Activated CD4-positive, CD25-positive, alpha-beta regulatory T cell treated with anti-CD3 and anti-CD28 coated beads, Interleukin-2, amount 50 U/mL, for 72 hours (primary cell): ENCODE results near the gene LAMA2.

Experiments
- DNase-seq: peaks from one replicate; pipeline ENCODE4 v3.0.0; 2021

LAMA2 gene

GRCh38 chr6:129501740-129502660 lies 619.1 kb downstream of the LAMA2 start:
- DNase-seq = no peak

GRCh38 chr6:129504456-129504855 lies 621.5 kb downstream of the LAMA2 start:
- no peak for DNase-seq

- DNase-seq = no peak
Measured at GRCh38 chr6:129507059-129507807, 624.3 kb downstream of the LAMA2 start.

- no peak for DNase-seq
Measured at GRCh38 chr6:129507846-129508245, 624.9 kb downstream of the LAMA2 start.

GRCh38 chr6:129508477-129509145 lies 625.7 kb downstream of the LAMA2 start:
- no peak for DNase-seq

GRCh38 chr6:129510950-129511349 lies 628.0 kb downstream of the LAMA2 start:
- DNase-seq = no peak

GRCh38 chr6:129513471-129513870 lies 630.5 kb downstream of the LAMA2 start:
- no peak for DNase-seq

GRCh38 chr6:129515004-129515403 lies 632.1 kb downstream of the LAMA2 start:
- DNase-seq = no peak

GRCh38 chr6:129516005-129516404 lies 633.1 kb downstream of the LAMA2 start:
- DNase-seq = no peak

GRCh38 chr6:129516787-129517186 lies 633.8 kb downstream of the LAMA2 start:
- DNase-seq = no peak

- DNase-seq = no peak
Measured at GRCh38 chr6:129517288-129517687, 634.4 kb downstream of the LAMA2 start.

- DNase-seq = no peak
Measured at GRCh38 chr6:129519750-129520149, 636.8 kb downstream of the LAMA2 start.

GRCh38 chr6:129521946-129522345 lies 639.0 kb downstream of the LAMA2 start:
- no peak for DNase-seq

GRCh38 chr6:129523816-129524215 lies 640.9 kb downstream of the LAMA2 start:
- DNase-seq = no peak

GRCh38 chr6:129525055-129525454 lies 642.1 kb downstream of the LAMA2 start:
- no peak for DNase-seq

- no peak for DNase-seq
Measured at GRCh38 chr6:129534926-129535325, 652.0 kb downstream of the LAMA2 start.

GRCh38 chr6:129536271-129536670 lies 653.3 kb downstream of the LAMA2 start:
- DNase-seq = no peak

- DNase-seq = no peak
Measured at GRCh38 chr6:129539032-129539431, 656.1 kb downstream of the LAMA2 start.

- no peak for DNase-seq
Measured at GRCh38 chr6:129542705-129543104, 659.8 kb downstream of the LAMA2 start.

GRCh38 chr6:129543981-129544380 lies 661.0 kb downstream of the LAMA2 start:
- DNase-seq = no peak

GRCh38 chr6:129544892-129545612 lies 662.1 kb downstream of the LAMA2 start:
- DNase-seq = no peak

GRCh38 chr6:129546702-129547101 lies 663.8 kb downstream of the LAMA2 start:
- DNase-seq = no peak

GRCh38 chr6:129551486-129551885 lies 668.5 kb downstream of the LAMA2 start:
- DNase-seq = no peak
